HG03469 (cell line): ENCODE measurements around the gene SORCS1.

Source experiments
- ATAC-seq: cut with Tn5 transposase; IDR thresholded peaks from one replicate; pipeline ENCODE4 v1.9.1; 2021; ENCODE audit warnings: mild to moderate bottlenecking, moderate library complexity, moderate number of reproducible peaks; ENCODE audit not compliant: unreplicated experiment

The SORCS1 gene

GRCh38 chr10:106826716-106827115 is 337.8 kb downstream of the SORCS1 start:
- no peak for ATAC-seq

- ATAC-seq = no peak
Observed at GRCh38 chr10:106825576-106826364, 338.7 kb downstream of the SORCS1 start.

GRCh38 chr10:106820579-106820978 is 343.9 kb downstream of the SORCS1 start:
- ATAC-seq = no peak

- no peak for ATAC-seq
Observed at GRCh38 chr10:106819490-106819889, 345.0 kb downstream of the SORCS1 start.

- no peak for ATAC-seq
Observed at GRCh38 chr10:106816318-106817085, 348.0 kb downstream of the SORCS1 start.

- ATAC-seq = peak; percentile 56
Observed at GRCh38 chr10:106815427-106816043, 349.0 kb downstream of the SORCS1 start.

- ATAC-seq = no peak
Observed at GRCh38 chr10:106804992-106805582, 359.4 kb downstream of the SORCS1 start.

GRCh38 chr10:106802949-106803348 is 361.6 kb downstream of the SORCS1 start:
- ATAC-seq = no peak

- no peak for ATAC-seq
Observed at GRCh38 chr10:106799776-106800175, 364.7 kb downstream of the SORCS1 start.

- peak; percentile 72 for ATAC-seq
Observed at GRCh38 chr10:106795619-106796018, 368.9 kb downstream of the SORCS1 start.

GRCh38 chr10:106793617-106794016 is 370.9 kb downstream of the SORCS1 start:
- ATAC-seq = no peak

GRCh38 chr10:106789623-106790022 is 374.9 kb downstream of the SORCS1 start:
- no peak for ATAC-seq

GRCh38 chr10:106788982-106789381 is 375.5 kb downstream of the SORCS1 start:
- ATAC-seq = no peak

- no peak for ATAC-seq
Observed at GRCh38 chr10:106785528-106785927, 379.0 kb downstream of the SORCS1 start.

GRCh38 chr10:106780632-106781031 is 383.9 kb downstream of the SORCS1 start:
- ATAC-seq = no peak

GRCh38 chr10:106777841-106778240 is 386.7 kb downstream of the SORCS1 start:
- no peak for ATAC-seq

- no peak for ATAC-seq
Observed at GRCh38 chr10:106775127-106775526, 389.4 kb downstream of the SORCS1 start.

GRCh38 chr10:106772957-106773356 is 391.5 kb downstream of the SORCS1 start:
- no peak for ATAC-seq

GRCh38 chr10:106771154-106771553 is 393.4 kb downstream of the SORCS1 start:
- no peak for ATAC-seq

- ATAC-seq = no peak
Observed at GRCh38 chr10:106768204-106768603, 396.3 kb downstream of the SORCS1 start.

- no peak for ATAC-seq
Observed at GRCh38 chr10:106765928-106766327, 398.6 kb downstream of the SORCS1 start.
